Astrocyte (in vitro differentiated cells and primary cell): ENCODE measurements around the gene ZNF410.

Source experiments
- EZH2 ChIP-seq: IDR thresholded peaks from 2 replicates; pipeline ENCODE4 v1.6.1; 2012; ENCODE audit warnings: mild to moderate bottlenecking, low read length, inconsistent platforms; ENCODE audit not compliant: insufficient read depth
- TF ChIP-seq, protein P1 (sequence below): IDR thresholded peaks from 2 replicates; pipeline ENCODE4 v1.5.1; 2011; ENCODE audit warnings: low read depth, mild to moderate bottlenecking, inconsistent platforms, low read length, moderate library complexity; ENCODE audit not compliant: insufficient read depth

DNA sequence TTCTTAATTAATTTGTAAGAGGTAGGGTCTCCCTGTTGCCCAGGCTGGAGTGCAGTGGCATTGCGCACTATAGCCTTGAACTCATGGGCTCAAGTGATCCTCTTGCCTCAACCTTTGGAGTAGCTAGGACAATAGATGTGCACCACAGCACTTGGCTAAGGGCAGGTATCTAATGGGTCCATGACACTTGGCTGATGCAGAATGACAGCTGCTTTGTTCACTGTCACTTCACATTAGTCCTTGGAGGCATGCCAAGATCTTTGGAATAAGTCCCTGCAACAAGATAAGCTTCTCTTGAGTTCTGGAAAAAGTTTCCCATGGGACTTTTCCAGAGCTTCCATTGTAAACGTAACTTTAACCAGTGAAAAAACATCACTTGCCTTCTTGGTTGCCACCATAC, 86.8 kb downstream of the ZNF410 start:
- no peak for TF ChIP-seq EZH2
- TF ChIP-seq, protein P1, sequence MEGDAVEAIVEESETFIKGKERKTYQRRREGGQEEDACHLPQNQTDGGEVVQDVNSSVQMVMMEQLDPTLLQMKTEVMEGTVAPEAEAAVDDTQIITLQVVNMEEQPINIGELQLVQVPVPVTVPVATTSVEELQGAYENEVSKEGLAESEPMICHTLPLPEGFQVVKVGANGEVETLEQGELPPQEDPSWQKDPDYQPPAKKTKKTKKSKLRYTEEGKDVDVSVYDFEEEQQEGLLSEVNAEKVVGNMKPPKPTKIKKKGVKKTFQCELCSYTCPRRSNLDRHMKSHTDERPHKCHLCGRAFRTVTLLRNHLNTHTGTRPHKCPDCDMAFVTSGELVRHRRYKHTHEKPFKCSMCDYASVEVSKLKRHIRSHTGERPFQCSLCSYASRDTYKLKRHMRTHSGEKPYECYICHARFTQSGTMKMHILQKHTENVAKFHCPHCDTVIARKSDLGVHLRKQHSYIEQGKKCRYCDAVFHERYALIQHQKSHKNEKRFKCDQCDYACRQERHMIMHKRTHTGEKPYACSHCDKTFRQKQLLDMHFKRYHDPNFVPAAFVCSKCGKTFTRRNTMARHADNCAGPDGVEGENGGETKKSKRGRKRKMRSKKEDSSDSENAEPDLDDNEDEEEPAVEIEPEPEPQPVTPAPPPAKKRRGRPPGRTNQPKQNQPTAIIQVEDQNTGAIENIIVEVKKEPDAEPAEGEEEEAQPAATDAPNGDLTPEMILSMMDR, result no peak
